Stomach (tissue), 9 donors: ENCODE measurements around the gene SYNC. TPM values are rescaled to one million over a fixed set of nuclear protein-coding genes. Genes with fewer than 3 reads are reported as not detected.

Source experiments
- DNase-seq, 2 donors: peaks; one replicate each; pipeline versions ENCODE4 v3.0.0 to v3.0.0-alpha.2; 2013 to 2019
- H3K27ac ChIP-seq, 5 donors: fragments of 200-600 bp in 4 of 5; sonication (generic) in 4 of 5; one replicate each; pipeline ENCODE4 v1.5.1; 2013 to 2019; ENCODE audit warnings: mild to moderate bottlenecking in 1 of 5, moderate library complexity in 1 of 5
- H3K27me3 ChIP-seq, 3 donors: fragments of 200-600 bp; sonication (generic); one replicate each; pipeline ENCODE4 v1.5.1; 2017 to 2019; ENCODE audit warnings: mixed run types in 1 of 3
- H3K36me3 ChIP-seq, 4 donors: fragments of 200-600 bp; sonication (generic); 1 replicate in 3 of 4; 2 replicates in 1 of 4; pipeline ENCODE4 v1.5.1; 2016 to 2019
- H3K4me1 ChIP-seq, 4 donors: fragments of 200-600 bp; sonication (generic); one replicate each; pipeline ENCODE4 v1.5.1; 2016 to 2019
- H3K4me3 ChIP-seq, 4 donors: fragments of 200-600 bp; sonication (generic) in 3 of 4; one replicate each; pipeline ENCODE4 v1.5.1; 2016 to 2019; ENCODE audit warnings: mild to moderate bottlenecking in 1 of 4
- H3K9me3 ChIP-seq, 4 donors: fragments of 200-600 bp; sonication (generic); one replicate each; pipeline ENCODE4 v1.5.1; 2016 to 2019
- EP300 ChIP-seq: sonication (generic); formaldehyde crosslinking; IDR thresholded peaks from one replicate; pipeline ENCODE4 v1.6.1; 2017; ENCODE audit warnings: antibody characterized with exemption
- POLR2A ChIP-seq, 4 donors: fragments of 450-650 bp; IDR thresholded peaks; one replicate each; pipeline ENCODE4 v1.6.1; 2016; ENCODE audit warnings: antibody characterized with exemption in 4 of 4, control low read depth in 2 of 4, mild to moderate bottlenecking in 1 of 4, moderate library complexity in 1 of 4
- POLR2AphosphoS5 ChIP-seq, 3 donors: sonication (generic); formaldehyde crosslinking; IDR thresholded peaks; one replicate each; pipeline ENCODE4 v1.6.1; 2016; ENCODE audit warnings: antibody characterized with exemption in 3 of 3
- WGBS, 5 donors: extraction: QIAGEN DNeasy Blood & Tissue Kit in 3 of 5; methylation state at CpG; one replicate each; pipeline versions ENCODE4 v1.1.5 to v1.1.7; 2013 to 2018; 5-methylcytosine and 5-hydroxymethylcytosine counted together
- intact Hi-C: fragments of 100-400 bp; cut with DNase I; formaldehyde crosslinking; loops from one replicate; pipeline ENCODE4 v1.15.1; 2023; ENCODE audit warnings: low total_unique reads
- polyA plus RNA-seq, 3 donors: library from polyadenylated mRNA; stranded (reverse); fragments of 200-250 nt; gene quantifications; one replicate each; pipeline ENCODE4 v1.2.3, GENCODE V29; 2013
- total RNA-seq, 5 donors: library from RNA; depleted of rRNA; stranded (reverse); fragments of >200 nt; gene quantifications; one replicate each; pipeline versions ENCODE4 v1.1.0 to v1.2.3, GENCODE V29; 2014 to 2016
- TF ChIP-seq, protein P1 (sequence below), 7 experiments: fragments of 450-650 bp in 4 of 7; fragments of 200-600 bp in 3 of 7; sonication (generic) in 3 of 7; IDR thresholded peaks; one replicate each; pipeline ENCODE4 v1.5.1; 2016 to 2019; ENCODE audit warnings: antibody characterized with exemption in 7 of 7, control low read depth in 2 of 7, mild to moderate bottlenecking in 1 of 7
- donor health status: healthy with polysubstance abuse.
- donor health status: Bipolar disorder and iron deficiency.
- donor health status: healthy.

Gene SYNC
- total and polyA plus RNA-seq, 8 donors, result 5.5 to 38.5 (median 14.0) TPM

DNA sequence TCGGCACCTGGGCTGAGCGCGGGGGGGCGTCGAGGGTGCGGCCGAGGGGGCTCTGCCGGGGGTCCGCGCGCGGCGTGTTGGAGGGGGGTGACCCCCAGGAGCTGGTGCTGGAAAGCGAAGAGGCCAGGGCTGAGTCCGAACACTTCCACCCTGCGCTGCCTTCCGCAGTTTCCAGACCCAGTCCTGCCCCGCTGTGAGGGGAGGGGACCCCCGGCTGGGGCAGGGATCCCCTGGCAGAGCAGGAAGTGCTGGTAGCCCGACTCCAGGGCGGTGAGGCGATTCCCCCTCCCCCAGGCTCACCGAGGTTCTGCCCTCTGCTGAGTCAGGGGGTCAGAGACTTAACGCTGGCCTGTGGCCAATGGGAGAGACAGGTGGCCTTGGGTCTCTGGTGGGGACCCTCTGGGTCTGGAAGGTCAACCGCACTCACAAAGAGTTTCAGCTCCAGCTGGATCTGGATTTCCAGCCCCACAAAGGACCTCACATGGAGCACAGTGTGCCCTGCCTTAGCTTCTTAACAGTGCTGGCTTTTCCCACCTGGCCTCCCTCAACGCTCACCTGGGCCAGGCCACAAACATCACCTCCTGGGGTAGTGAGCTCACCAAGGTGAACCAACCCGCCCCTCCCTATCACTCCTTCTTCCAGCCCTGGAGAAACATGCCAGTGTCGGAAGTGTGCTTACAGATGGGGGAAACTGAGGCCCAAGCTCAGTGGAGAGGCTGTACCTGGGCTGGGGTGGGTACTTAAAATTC, 39.8 kb upstream of the SYNC start:
- peak overlapping the region; percentile 66 to 85 (median 80) for H3K4me3 ChIP-seq
- no peaks in the 10 kb centered on the region for H3K9me3 ChIP-seq
- intact Hi-C loops, result no loop called here
- 7 to 19% (median 10%) methylated on average over 19 to 28 of the region's 28 CpGs for WGBS, 5 donors
- peaks cover 0 to 3% (median 0%) of the 10 kb centered on the region in 4 donors for H3K36me3 ChIP-seq
- peaks cover 0 to 7% (median 0%) of the 10 kb centered on the region in 3 donors for H3K27me3 ChIP-seq
- DNase-seq, result peak; percentile 52 to 79
- H3K27ac ChIP-seq, result peak overlapping the region; percentile 96 to 98 (median 97)
- TF ChIP-seq POLR2AphosphoS5 (IDR thresholded peaks at IDR 0.05) (peak in 1 of 3 donors; percentile 11), POLR2A (IDR thresholded peaks at IDR 0.05) (no peak)
- H3K4me1 ChIP-seq, result peaks cover 33 to 72% (median 65%) of the 10 kb centered on the region in 4 donors

DNA sequence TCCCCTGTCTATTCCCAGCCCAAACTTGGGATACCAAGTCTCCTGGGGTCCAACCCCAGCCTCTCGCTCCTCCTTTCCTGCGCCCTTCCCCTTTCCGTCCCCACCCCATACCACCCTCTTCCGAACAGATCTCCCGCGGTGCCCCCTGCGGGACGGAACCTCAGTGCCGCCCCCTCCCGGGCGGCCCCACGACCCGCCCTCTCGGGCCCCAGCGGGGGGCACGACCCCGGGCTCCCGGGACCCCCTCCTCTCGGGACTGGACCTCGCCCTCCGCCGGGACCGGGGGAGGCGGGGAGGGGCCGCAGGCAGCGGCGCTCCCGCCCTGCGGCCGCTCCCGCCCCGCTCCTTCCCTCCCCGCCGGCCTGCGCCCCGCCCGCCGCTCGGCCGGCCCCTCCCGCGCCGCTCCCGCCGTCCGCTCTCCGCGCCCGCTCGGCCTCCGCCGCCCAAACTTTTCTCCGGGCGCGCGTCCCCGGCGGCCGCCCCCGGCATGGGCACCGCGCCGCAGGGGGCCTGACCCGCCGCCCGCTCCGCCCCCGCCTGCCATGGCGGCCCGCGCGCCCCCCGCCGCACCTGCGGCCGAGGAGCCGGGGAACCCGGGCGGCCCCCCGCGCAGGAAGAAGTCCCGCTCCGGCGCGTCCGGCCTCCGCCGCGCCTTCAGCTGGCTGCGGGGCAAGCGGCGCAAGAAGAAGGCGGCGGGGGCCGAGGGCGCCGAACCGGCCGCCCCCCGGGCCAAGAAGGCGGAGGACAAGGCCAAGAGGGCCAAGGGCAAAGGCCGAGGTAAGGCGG, 39.0 kb upstream of the SYNC start:
- peaks cover 0 to 7% (median 0%) of the 10 kb centered on the region in 3 donors for H3K27me3 ChIP-seq
- TF ChIP-seq POLR2AphosphoS5 (IDR thresholded peaks at IDR 0.05) (no peak), EP300 (no peak), POLR2A (IDR thresholded peaks at IDR 0.05) (no peak)
- TF ChIP-seq, protein P1, sequence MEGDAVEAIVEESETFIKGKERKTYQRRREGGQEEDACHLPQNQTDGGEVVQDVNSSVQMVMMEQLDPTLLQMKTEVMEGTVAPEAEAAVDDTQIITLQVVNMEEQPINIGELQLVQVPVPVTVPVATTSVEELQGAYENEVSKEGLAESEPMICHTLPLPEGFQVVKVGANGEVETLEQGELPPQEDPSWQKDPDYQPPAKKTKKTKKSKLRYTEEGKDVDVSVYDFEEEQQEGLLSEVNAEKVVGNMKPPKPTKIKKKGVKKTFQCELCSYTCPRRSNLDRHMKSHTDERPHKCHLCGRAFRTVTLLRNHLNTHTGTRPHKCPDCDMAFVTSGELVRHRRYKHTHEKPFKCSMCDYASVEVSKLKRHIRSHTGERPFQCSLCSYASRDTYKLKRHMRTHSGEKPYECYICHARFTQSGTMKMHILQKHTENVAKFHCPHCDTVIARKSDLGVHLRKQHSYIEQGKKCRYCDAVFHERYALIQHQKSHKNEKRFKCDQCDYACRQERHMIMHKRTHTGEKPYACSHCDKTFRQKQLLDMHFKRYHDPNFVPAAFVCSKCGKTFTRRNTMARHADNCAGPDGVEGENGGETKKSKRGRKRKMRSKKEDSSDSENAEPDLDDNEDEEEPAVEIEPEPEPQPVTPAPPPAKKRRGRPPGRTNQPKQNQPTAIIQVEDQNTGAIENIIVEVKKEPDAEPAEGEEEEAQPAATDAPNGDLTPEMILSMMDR (IDR thresholded peaks at IDR 0.05), result peak in 1 of 7 experiments; percentile 45
- 0 to 2% (median 1%) methylated on average over 29 to 90 of the region's 103 CpGs for WGBS, 5 donors
- peak overlapping the region; percentile 66 to 85 (median 80) for H3K4me3 ChIP-seq
- DNase-seq, result peak in 1 of 2 donors; percentile 78
- intact Hi-C loops, result no loop called here
- peaks cover 0 to under 1% (median 0%) of the 10 kb centered on the region in 4 donors for H3K36me3 ChIP-seq
- H3K9me3 ChIP-seq, result no peaks in the 10 kb centered on the region
- H3K27ac ChIP-seq, result peak overlapping the region; percentile 96 to 98 (median 97)
- H3K4me1 ChIP-seq, result peaks cover 37 to 67% (median 65%) of the 10 kb centered on the region in 4 donors

DNA sequence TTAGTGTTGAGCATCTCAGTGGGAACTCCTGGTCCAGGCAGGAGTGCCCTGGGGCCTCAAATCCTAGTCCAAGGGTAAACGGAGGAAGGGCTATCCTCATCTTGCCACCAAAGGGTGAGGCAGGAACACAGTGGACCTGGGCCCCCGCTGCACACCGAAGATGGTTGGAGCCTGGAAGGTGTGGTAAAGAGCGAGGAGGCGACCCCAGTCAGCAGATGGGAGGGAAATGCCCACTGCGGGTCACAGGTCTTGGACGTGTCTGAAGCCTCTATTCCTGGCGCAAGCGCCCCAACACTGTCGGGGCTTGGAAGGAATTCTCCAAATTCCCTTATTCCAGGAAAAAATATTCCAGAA, 38.5 kb upstream of the SYNC start:
- WGBS, 5 donors, result 24 to 34% (median 26%) methylated on average over 10 of the region's 10 CpGs
- Histone ChIP-seq H3K27me3 (peaks cover 0 to 7% (median 0%) of the 10 kb centered on the region in 3 donors), H3K36me3 (no peaks in the 10 kb centered on the region), H3K4me1 (peaks cover 34 to 63% (median 61%) of the 10 kb centered on the region in 4 donors), H3K9me3 (no peaks in the 10 kb centered on the region), H3K27ac (peak overlapping the region; percentile 89 to 97 (median 96)), H3K4me3 (peak overlapping the region; percentile 66 to 85 (median 80))
- intact Hi-C loops, result no loop called here
- TF ChIP-seq POLR2A (IDR thresholded peaks at IDR 0.05) (no peak), EP300 (no peak), POLR2AphosphoS5 (IDR thresholded peaks at IDR 0.05) (no peak)
- TF ChIP-seq, protein P1 (IDR thresholded peaks at IDR 0.05), result no peak
- peak in 1 of 2 donors; percentile 32 for DNase-seq

DNA sequence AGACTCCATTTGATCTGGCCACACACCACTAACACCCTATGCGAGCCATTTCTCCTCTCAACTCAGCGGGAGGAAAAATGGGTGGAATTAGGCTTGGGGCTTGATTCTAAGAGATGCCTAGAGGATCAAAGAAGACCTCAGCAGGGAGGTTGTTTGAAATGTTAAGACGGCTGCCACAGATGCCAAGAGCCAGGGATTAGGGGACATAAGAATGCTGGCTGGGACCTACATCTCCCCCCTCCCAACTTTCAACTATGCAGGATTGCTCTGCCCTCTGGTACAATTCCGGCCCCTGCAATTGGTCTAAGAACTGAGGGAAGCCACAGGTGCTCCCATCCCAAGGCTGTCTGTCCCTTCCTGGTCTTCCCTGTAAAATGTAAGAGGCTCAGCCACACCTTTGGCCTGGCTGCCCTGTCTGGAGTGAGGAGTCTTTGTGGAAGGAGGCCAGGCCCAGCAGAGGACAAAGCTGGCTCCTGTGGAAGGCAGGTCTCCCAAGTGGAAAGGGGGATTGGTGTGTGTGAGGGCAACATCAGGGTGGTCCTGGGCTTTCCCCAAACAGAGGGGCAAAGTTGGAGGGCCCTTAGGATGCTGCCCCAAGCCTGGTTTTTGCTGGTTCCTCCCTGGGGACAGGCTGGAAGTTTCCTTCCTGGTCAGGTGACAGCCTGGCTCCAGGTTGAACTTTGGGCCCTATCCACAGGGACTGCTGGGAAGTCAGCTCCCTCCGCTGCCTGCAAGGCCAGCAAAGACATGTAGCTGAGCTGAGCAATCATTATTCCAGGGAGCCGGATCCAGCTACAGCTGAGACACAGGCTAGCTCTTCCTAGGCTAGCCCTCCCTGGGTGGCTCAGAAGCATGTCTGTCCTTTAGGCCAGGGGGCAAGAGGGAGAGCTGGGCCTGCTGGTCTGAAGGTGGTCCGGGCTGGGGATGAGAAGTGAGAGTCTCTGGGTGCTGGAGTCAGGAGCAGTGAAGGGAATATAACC, 34.5 kb upstream of the SYNC start:
- 65 to 80% (median 74%) methylated on average over 6 to 7 of the region's 7 CpGs for WGBS, 5 donors
- H3K27ac ChIP-seq, result peak overlapping the region; percentile 40 to 74 (median 65)
- peaks cover 0 to 2% (median 0%) of the 10 kb centered on the region in 3 donors for H3K27me3 ChIP-seq
- peak; percentile 66 to 84 for DNase-seq
- intact Hi-C loops, result no loop called here
- H3K4me3 ChIP-seq, result no peak overlapping the region
- peak in 1 of 3 donors; percentile 31 for TF ChIP-seq POLR2AphosphoS5 (IDR thresholded peaks at IDR 0.05)
- TF ChIP-seq EP300, result no peak
- H3K4me1 ChIP-seq, result peaks cover 18 to 24% (median 22%) of the 10 kb centered on the region in 4 donors
- no peaks in the 10 kb centered on the region for H3K9me3 ChIP-seq
- H3K36me3 ChIP-seq, result no peaks in the 10 kb centered on the region
